HepG2 (cell line): ENCODE measurements around the gene AMBRA1. TPM values are rescaled to one million over a fixed set of nuclear protein-coding genes. Genes with fewer than 3 reads are reported as not detected.
A peak's percentile ranks its signal among the peaks of the same experiment; 100 is the strongest.

Source experiments
- CEBPB ChIP-seq: IDR thresholded peaks from 2 replicates; pipeline ENCODE4 v1.6.1; 2011; ENCODE audit warnings: low read depth, low read length, improper control_type of control experiment, borderline replicate concordance
- ELF1 ChIP-seq: sonication (generic); formaldehyde crosslinking; IDR thresholded peaks from 2 replicates; pipeline ENCODE4 v1.4.0; 2020; ENCODE audit warnings: missing genetic modification reagents
- ERF ChIP-seq: IDR thresholded peaks from 2 replicates; pipeline ENCODE4 v1.6.1; 2018; ENCODE audit warnings: missing biosample characterization, missing genetic modification reagents
- GATA4 ChIP-seq: sonication (generic); IDR thresholded peaks from 2 replicates; pipeline ENCODE4 v1.6.1; 2016; ENCODE audit warnings: antibody characterized with exemption, low read depth, borderline replicate concordance
- GZF1 ChIP-seq: sonication (generic); formaldehyde crosslinking; IDR thresholded peaks from 2 replicates; pipeline ENCODE4 v1.5.1; 2020; ENCODE audit warnings: mild to moderate bottlenecking, missing genetic modification reagents
- IKZF4 ChIP-seq: sonication (generic); formaldehyde crosslinking; IDR thresholded peaks from 2 replicates; pipeline ENCODE4 v1.5.1; 2020; ENCODE audit warnings: borderline replicate concordance, mild to moderate bottlenecking, low read depth, missing genetic modification reagents; ENCODE audit errors: not compliant biosample characterization
- KDM5B ChIP-seq: sonication (generic); formaldehyde crosslinking; IDR thresholded peaks from 2 replicates; pipeline ENCODE4 v1.4.0; 2020; ENCODE audit warnings: missing genetic modification reagents, mild to moderate bottlenecking, borderline replicate concordance
- NFIC ChIP-seq: IDR thresholded peaks from 2 replicates; pipeline ENCODE4 v1.6.1; 2012; ENCODE audit warnings: mild to moderate bottlenecking, low read length, inconsistent platforms
- PAX8 ChIP-seq: sonication (generic); formaldehyde crosslinking; IDR thresholded peaks from 2 replicates; pipeline ENCODE4 v1.8.0; 2022; ENCODE audit warnings: mild to moderate bottlenecking, missing genetic modification reagents, borderline replicate concordance
- SATB2 ChIP-seq: sonication (generic); formaldehyde crosslinking; IDR thresholded peaks from 2 replicates; pipeline ENCODE4 v1.5.0; 2020; ENCODE audit warnings: missing genetic modification reagents
- YY1 ChIP-seq: IDR thresholded peaks from 2 replicates; pipeline ENCODE4 v1.6.1; 2011; ENCODE audit warnings: low read length, low read depth, moderate library complexity, mild to moderate bottlenecking; ENCODE audit not compliant: insufficient read depth, insufficient replicate concordance
- ZBTB21 ChIP-seq: sonication (generic); formaldehyde crosslinking; IDR thresholded peaks from 2 replicates; pipeline ENCODE4 v1.4.0; 2020; ENCODE audit warnings: missing genetic modification reagents
- ZNF12 ChIP-seq: sonication (generic); formaldehyde crosslinking; IDR thresholded peaks from 2 replicates; pipeline ENCODE4 v1.5.0; 2020; ENCODE audit warnings: missing genetic modification reagents
- ZNF20 ChIP-seq: sonication (generic); formaldehyde crosslinking; IDR thresholded peaks from 2 replicates; pipeline ENCODE4 v1.4.0; 2020; ENCODE audit warnings: mild to moderate bottlenecking, moderate library complexity, missing genetic modification reagents
- ZNF225 ChIP-seq: sonication (generic); formaldehyde crosslinking; IDR thresholded peaks from 2 replicates; pipeline ENCODE4 v1.4.0; 2020; ENCODE audit warnings: mild to moderate bottlenecking, missing genetic modification reagents
- ZNF253 ChIP-seq: sonication (generic); formaldehyde crosslinking; IDR thresholded peaks from 2 replicates; pipeline ENCODE4 v1.8.0; 2022; ENCODE audit warnings: mild to moderate bottlenecking, missing genetic modification reagents, borderline replicate concordance
- ZNF333 ChIP-seq: sonication (generic); formaldehyde crosslinking; IDR thresholded peaks from 2 replicates; pipeline ENCODE4 v1.4.0; 2020; ENCODE audit warnings: mild to moderate bottlenecking, missing genetic modification reagents, borderline replicate concordance
- ZNF33B ChIP-seq: sonication (generic); formaldehyde crosslinking; IDR thresholded peaks from 2 replicates; pipeline ENCODE4 v1.5.1; 2020; ENCODE audit warnings: mild to moderate bottlenecking, missing genetic modification reagents
- ZNF543 ChIP-seq: sonication (generic); formaldehyde crosslinking; IDR thresholded peaks from 2 replicates; pipeline ENCODE4 v1.4.0; 2020; ENCODE audit warnings: mild to moderate bottlenecking, missing genetic modification reagents
- ZNF777 ChIP-seq: sonication (generic); formaldehyde crosslinking; IDR thresholded peaks from 2 replicates; pipeline ENCODE4 v1.4.0; 2020; ENCODE audit warnings: missing genetic modification reagents
- ZNF788 ChIP-seq: sonication (generic); formaldehyde crosslinking; IDR thresholded peaks from 2 replicates; pipeline ENCODE4 v1.5.0; 2020; ENCODE audit warnings: mild to moderate bottlenecking, missing genetic modification reagents, borderline replicate concordance
- polyA plus RNA-seq, 8 experiments: library from polyadenylated mRNA; depleted of rRNA in 3 of 8; stranded (reverse) in 7 of 8; unstranded in 1 of 8; fragments of >200 nt; fragmentation: Illumina TruSeq in 4 of 8; extraction: Trizol in 4 of 8; gene quantifications; 2 replicates each; pipeline versions ENCODE4 v1.2.1 to v1.2.3, GENCODE V29; 2011 to 2016; ENCODE audit warnings: low read depth in 4 of 8, missing spikeins in 1 of 8, mixed read lengths in 1 of 8; ENCODE audit not compliant: insufficient read depth in 1 of 8
- total RNA-seq, 5 experiments: library from RNA; depleted of rRNA; stranded (reverse); fragments of >200 nt; fragmentation: Illumina TruSeq; extraction: Trizol; gene quantifications; 2 replicates each; pipeline ENCODE4 v1.2.3, GENCODE V29; 2016; ENCODE audit warnings: low read depth in 1 of 5
- TF ChIP-seq, protein P1 (sequence below): IDR thresholded peaks from 2 replicates; pipeline ENCODE4 v1.6.1; 2016; ENCODE audit warnings: low read depth, borderline replicate concordance
- TF ChIP-seq, protein P2 (sequence below): sonication (generic); IDR thresholded peaks from 2 replicates; pipeline ENCODE4 v1.6.1; 2016; ENCODE audit warnings: low read depth, borderline replicate concordance
- TF ChIP-seq, protein P3 (sequence below): sonication (generic); formaldehyde crosslinking; IDR thresholded peaks from 2 replicates; pipeline ENCODE4 v1.4.0; 2020; ENCODE audit warnings: missing genetic modification reagents, borderline replicate concordance
- TF ChIP-seq, protein P4 (sequence below): sonication (generic); formaldehyde crosslinking; IDR thresholded peaks from 2 replicates; pipeline ENCODE4 v1.4.0; 2020; ENCODE audit warnings: mild to moderate bottlenecking, missing genetic modification reagents
- TF ChIP-seq, protein P5 (sequence below): sonication (generic); formaldehyde crosslinking; IDR thresholded peaks from 2 replicates; pipeline ENCODE4 v1.4.0; 2020; ENCODE audit warnings: missing genetic modification reagents

Gene AMBRA1
- total and polyA plus RNA-seq, 2 of the 13 experiments (the other 11 are each of a cell fraction or from before 2014, with no cell fraction given), result 15.7 to 26.0 TPM

DNA sequence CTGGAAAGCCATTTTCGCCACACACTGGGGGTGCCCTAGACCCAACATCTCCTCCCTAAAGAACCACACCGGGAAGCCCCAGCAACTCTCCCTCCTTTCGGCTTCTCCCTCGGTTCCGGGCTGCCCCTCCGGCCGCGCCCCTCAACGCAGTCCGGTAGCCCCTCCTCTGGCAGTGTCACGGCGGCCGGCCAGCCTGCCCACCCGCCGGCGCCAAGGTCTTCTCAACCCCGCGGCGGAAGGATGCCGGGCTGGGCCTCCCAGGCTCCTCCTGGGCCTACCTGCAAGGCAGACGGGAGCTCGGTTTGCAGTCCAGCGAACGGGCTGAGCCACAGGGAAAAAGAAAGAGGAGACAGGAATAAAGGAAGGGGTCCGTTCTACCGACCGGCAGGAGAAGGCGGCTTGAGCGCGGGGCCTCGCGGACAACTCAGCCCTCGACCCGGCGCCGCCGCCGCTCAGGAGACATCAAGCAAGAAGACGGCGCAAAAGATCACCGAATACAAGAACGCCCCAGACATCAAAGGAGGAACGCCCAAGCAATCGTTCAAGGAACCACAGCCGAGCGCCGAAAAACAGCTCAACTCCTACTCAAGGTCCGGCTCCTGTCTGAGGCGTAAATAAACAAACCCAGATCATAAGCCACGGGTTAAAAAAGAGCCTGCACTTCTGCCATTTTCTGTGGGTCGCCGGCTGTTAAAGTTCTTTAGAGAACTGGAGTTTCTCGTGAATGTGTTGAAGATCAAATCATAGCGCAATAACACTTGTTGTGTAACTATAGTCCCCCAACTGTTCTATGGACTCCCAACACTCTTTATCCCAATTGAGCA is at the start of gene AMBRA1 (continued):
- TF ChIP-seq, protein P1, sequence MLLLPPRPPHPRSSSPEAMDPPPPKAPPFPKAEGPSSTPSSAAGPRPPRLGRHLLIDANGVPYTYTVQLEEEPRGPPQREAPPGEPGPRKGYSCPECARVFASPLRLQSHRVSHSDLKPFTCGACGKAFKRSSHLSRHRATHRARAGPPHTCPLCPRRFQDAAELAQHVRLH (CRISPR knock-in tag), result peak; percentile 90; the same call in 1 of the 2 replicates
- TF ChIP-seq ZNF333 (CRISPR knock-in tag), result peak; percentile 34; the same call in 1 of the 2 replicates
- peak; percentile 84 for TF ChIP-seq YY1
- TF ChIP-seq ZNF33B (CRISPR knock-in tag), result no peak
- TF ChIP-seq PAX8 (CRISPR knock-in tag), result no peak
- TF ChIP-seq GZF1, result 0 out of 2 replicates have a peak, but pooled peaks have one; percentile 71
- TF ChIP-seq, protein P2, sequence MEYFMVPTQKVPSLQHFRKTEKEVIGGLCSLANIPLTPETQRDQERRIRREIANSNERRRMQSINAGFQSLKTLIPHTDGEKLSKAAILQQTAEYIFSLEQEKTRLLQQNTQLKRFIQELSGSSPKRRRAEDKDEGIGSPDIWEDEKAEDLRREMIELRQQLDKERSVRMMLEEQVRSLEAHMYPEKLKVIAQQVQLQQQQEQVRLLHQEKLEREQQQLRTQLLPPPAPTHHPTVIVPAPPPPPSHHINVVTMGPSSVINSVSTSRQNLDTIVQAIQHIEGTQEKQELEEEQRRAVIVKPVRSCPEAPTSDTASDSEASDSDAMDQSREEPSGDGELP, result no peak
- TF ChIP-seq ZNF12 (CRISPR knock-in tag), result peak; percentile 85
- TF ChIP-seq KDM5B (CRISPR knock-in tag), result peak; percentile 66; the same call in 1 of the 2 replicates
- peak; percentile 21; the same call in 1 of the 2 replicates for TF ChIP-seq CEBPB
- peak; percentile 61; the same call in 1 of the 2 replicates for TF ChIP-seq SATB2
- TF ChIP-seq, protein P3, sequence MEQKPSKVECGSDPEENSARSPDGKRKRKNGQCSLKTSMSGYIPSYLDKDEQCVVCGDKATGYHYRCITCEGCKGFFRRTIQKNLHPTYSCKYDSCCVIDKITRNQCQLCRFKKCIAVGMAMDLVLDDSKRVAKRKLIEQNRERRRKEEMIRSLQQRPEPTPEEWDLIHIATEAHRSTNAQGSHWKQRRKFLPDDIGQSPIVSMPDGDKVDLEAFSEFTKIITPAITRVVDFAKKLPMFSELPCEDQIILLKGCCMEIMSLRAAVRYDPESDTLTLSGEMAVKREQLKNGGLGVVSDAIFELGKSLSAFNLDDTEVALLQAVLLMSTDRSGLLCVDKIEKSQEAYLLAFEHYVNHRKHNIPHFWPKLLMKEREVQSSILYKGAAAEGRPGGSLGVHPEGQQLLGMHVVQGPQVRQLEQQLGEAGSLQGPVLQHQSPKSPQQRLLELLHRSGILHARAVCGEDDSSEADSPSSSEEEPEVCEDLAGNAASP (CRISPR knock-in tag), result peak; percentile 94; the same call in 1 of the 2 replicates
- no peak for TF ChIP-seq ZNF253
- TF ChIP-seq, protein P4, sequence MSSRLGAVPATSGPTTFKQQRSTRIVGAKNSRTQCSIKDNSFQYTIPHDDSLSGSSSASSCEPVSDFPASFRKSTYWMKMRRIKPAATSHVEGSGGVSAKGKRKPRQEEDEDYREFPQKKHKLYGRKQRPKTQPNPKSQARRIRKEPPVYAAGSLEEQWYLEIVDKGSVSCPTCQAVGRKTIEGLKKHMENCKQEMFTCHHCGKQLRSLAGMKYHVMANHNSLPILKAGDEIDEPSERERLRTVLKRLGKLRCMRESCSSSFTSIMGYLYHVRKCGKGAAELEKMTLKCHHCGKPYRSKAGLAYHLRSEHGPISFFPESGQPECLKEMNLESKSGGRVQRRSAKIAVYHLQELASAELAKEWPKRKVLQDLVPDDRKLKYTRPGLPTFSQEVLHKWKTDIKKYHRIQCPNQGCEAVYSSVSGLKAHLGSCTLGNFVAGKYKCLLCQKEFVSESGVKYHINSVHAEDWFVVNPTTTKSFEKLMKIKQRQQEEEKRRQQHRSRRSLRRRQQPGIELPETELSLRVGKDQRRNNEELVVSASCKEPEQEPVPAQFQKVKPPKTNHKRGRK, result no peak
- TF ChIP-seq ZBTB21 (CRISPR knock-in tag), result peak; percentile 57; the same call in 1 of the 2 replicates
- no peak for TF ChIP-seq ZNF777
- TF ChIP-seq ZNF543 (CRISPR knock-in tag), result peak; percentile 46; the same call in 1 of the 2 replicates
- no peak for TF ChIP-seq GATA4
- TF ChIP-seq ELF1 (CRISPR knock-in tag), result peak; percentile 59
- TF ChIP-seq ZNF20 (CRISPR knock-in tag), result no peak
- TF ChIP-seq ZNF788 (CRISPR knock-in tag), result peak; percentile 67; the same call in 1 of the 2 replicates
- TF ChIP-seq NFIC, result no peak
- TF ChIP-seq, protein P5, sequence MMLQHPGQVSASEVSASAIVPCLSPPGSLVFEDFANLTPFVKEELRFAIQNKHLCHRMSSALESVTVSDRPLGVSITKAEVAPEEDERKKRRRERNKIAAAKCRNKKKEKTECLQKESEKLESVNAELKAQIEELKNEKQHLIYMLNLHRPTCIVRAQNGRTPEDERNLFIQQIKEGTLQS, result no peak; the same call in 1 of the 2 replicates
- peak; percentile 69 for TF ChIP-seq ERF (CRISPR knock-in tag)
- no peak for TF ChIP-seq IKZF4 (CRISPR knock-in tag)
- peak; percentile 60; the same call in 1 of the 2 replicates for TF ChIP-seq ZNF225 (CRISPR knock-in tag)
